ENCODE data around the gene FSTL5.
"Not testable (repeated sequence)": the region's sequence is repeated elsewhere in the genome, so short reads cannot be mapped to it uniquely, and the experiment has no call there.

Gene FSTL5

GRCh38 chr4:162111078-162111477 lies 52.7 kb downstream of the FSTL5 start:
- CTCF ChIA-PET: no interaction called here

GRCh38 chr4:162104459-162105124 lies 59.2 kb downstream of the FSTL5 start:
- ChIA-PET CTCF (no interaction called here), POLR2A (no interaction called here)
- no peak for DNase-seq (ENCODE audit: extremely low spot score)
- TF ChIP-seq ARNT (IDR thresholded peaks at IDR 0.05) (no peak), BHLHE40 (IDR thresholded peaks at IDR 0.05; ENCODE audit: borderline replicate concordance) (no peak), TARDBP (IDR thresholded peaks at IDR 0.05) (no peak), PKNOX1 (IDR thresholded peaks at IDR 0.05) (no peak), HDGF (IDR thresholded peaks at IDR 0.05; ENCODE audit: borderline replicate concordance) (no peak), CTBP1 (IDR thresholded peaks at IDR 0.05; ENCODE audit: borderline replicate concordance) (no peak), FOXM1 (IDR thresholded peaks at IDR 0.05; ENCODE audit: borderline replicate concordance) (no peak), LEF1 (IDR thresholded peaks at IDR 0.05; ENCODE audit: borderline replicate concordance) (no peak), SUZ12 (IDR thresholded peaks at IDR 0.05) (no peak), FOXK2 (IDR thresholded peaks at IDR 0.05) (no peak), NFRKB (IDR thresholded peaks at IDR 0.05) (no peak), ELF4 (IDR thresholded peaks at IDR 0.05) (no peak), ZNF384 (IDR thresholded peaks at IDR 0.05) (no peak), SP1 (IDR thresholded peaks at IDR 0.05) (no peak), L3MBTL2 (conservative IDR thresholded peaks at IDR 0.05) (no peak)

More at GRCh38 chr4:162111078-162111477, 52.7 kb downstream of the FSTL5 start:
- TF ChIP-seq FOXK2 (IDR thresholded peaks at IDR 0.05) (no peak), TARDBP (IDR thresholded peaks at IDR 0.05) (no peak), FOXA1 (IDR thresholded peaks at IDR 0.05) (no peak), SP1 (IDR thresholded peaks at IDR 0.05) (no peak), ARNT (IDR thresholded peaks at IDR 0.05) (no peak), PKNOX1 (IDR thresholded peaks at IDR 0.05) (no peak), LEF1 (IDR thresholded peaks at IDR 0.05; ENCODE audit: borderline replicate concordance) (no peak)
- no peak for DNase-seq (ENCODE audit: extremely low spot score)
- POLR2A ChIA-PET: no interaction called here

- CTCF ChIA-PET; DNase-seq (ENCODE audit: extremely low spot score); POLR2A ChIA-PET: not testable (repeated sequence)
These were observed 59.9 kb downstream of the FSTL5 start for GRCh38 chr4:162103908-162104307.

- ChIA-PET CTCF (interaction anchor here (0.6 kb wide), 1 partner anchor 1733 kb away, joined by 3 read pairs; no protein-coding TSS in a partner anchor), POLR2A (no interaction called here)
- TF ChIP-seq NFRKB (IDR thresholded peaks at IDR 0.05) (no peak), ARNT (IDR thresholded peaks at IDR 0.05) (no peak), PKNOX1 (IDR thresholded peaks at IDR 0.05) (no peak)
- no peak for DNase-seq (ENCODE audit: extremely low spot score)
These were observed 61.1 kb downstream of the FSTL5 start for GRCh38 chr4:162102713-162103112.

GRCh38 chr4:162101337-162101736 lies 62.5 kb downstream of the FSTL5 start:
- ChIA-PET POLR2A (no interaction called here), CTCF (no interaction called here)
- no peak for DNase-seq (ENCODE audit: extremely low spot score)
- TF ChIP-seq HDGF (IDR thresholded peaks at IDR 0.05; ENCODE audit: borderline replicate concordance) (no peak), SUZ12 (IDR thresholded peaks at IDR 0.05) (no peak), ARNT (IDR thresholded peaks at IDR 0.05) (no peak), BHLHE40 (IDR thresholded peaks at IDR 0.05; ENCODE audit: borderline replicate concordance) (no peak), FOXA1 (IDR thresholded peaks at IDR 0.05) (no peak), ELF4 (IDR thresholded peaks at IDR 0.05) (no peak), PKNOX1 (IDR thresholded peaks at IDR 0.05) (no peak), CTBP1 (IDR thresholded peaks at IDR 0.05; ENCODE audit: borderline replicate concordance) (no peak), TARDBP (IDR thresholded peaks at IDR 0.05) (no peak), SP1 (IDR thresholded peaks at IDR 0.05) (no peak), ZNF384 (IDR thresholded peaks at IDR 0.05) (no peak), L3MBTL2 (conservative IDR thresholded peaks at IDR 0.05) (no peak), FOXM1 (IDR thresholded peaks at IDR 0.05; ENCODE audit: borderline replicate concordance) (no peak), LEF1 (IDR thresholded peaks at IDR 0.05; ENCODE audit: borderline replicate concordance) (no peak), NFRKB (IDR thresholded peaks at IDR 0.05) (no peak), FOXK2 (IDR thresholded peaks at IDR 0.05) (no peak)

- ChIA-PET POLR2A (no interaction called here), CTCF (no interaction called here)
- TF ChIP-seq ZNF384 (IDR thresholded peaks at IDR 0.05): no peak
- TF ChIP-seq ARNT (IDR thresholded peaks at IDR 0.05): no peak
- TF ChIP-seq ELF4 (IDR thresholded peaks at IDR 0.05): no peak
- DNase-seq (ENCODE audit: extremely low spot score): no peak
These were observed 88.1 kb downstream of the FSTL5 start for GRCh38 chr4:162075726-162076125.

- CTCF ChIA-PET: no interaction called here
- no peak for DNase-seq (ENCODE audit: extremely low spot score)
- POLR2A ChIA-PET: no interaction called here
- TF ChIP-seq TARDBP (IDR thresholded peaks at IDR 0.05): no peak
- TF ChIP-seq LEF1 (IDR thresholded peaks at IDR 0.05; ENCODE audit: borderline replicate concordance): no peak
- no peak for TF ChIP-seq FOXK2 (IDR thresholded peaks at IDR 0.05)
- TF ChIP-seq SP1 (IDR thresholded peaks at IDR 0.05): no peak
- no peak for TF ChIP-seq BHLHE40 (IDR thresholded peaks at IDR 0.05; ENCODE audit: borderline replicate concordance)
- no peak for TF ChIP-seq L3MBTL2 (conservative IDR thresholded peaks at IDR 0.05)
- TF ChIP-seq ZNF384 (IDR thresholded peaks at IDR 0.05): no peak
- TF ChIP-seq PKNOX1 (IDR thresholded peaks at IDR 0.05): no peak
- TF ChIP-seq CTBP1 (IDR thresholded peaks at IDR 0.05; ENCODE audit: borderline replicate concordance): no peak
- no peak for TF ChIP-seq ARNT (IDR thresholded peaks at IDR 0.05)
- no peak for TF ChIP-seq NFRKB (IDR thresholded peaks at IDR 0.05)
- no peak for TF ChIP-seq HDGF (IDR thresholded peaks at IDR 0.05; ENCODE audit: borderline replicate concordance)
- TF ChIP-seq FOXA1 (IDR thresholded peaks at IDR 0.05): no peak
- no peak for TF ChIP-seq SUZ12 (IDR thresholded peaks at IDR 0.05)
- TF ChIP-seq FOXM1 (IDR thresholded peaks at IDR 0.05; ENCODE audit: borderline replicate concordance): no peak
- TF ChIP-seq ELF4 (IDR thresholded peaks at IDR 0.05): no peak
These were observed 102.6 kb downstream of the FSTL5 start for GRCh38 chr4:162061214-162061613.
